HL-60 (cell line): ENCODE results near the gene GRIP2.

Experiments
- POLR2AphosphoS5 ChIP-seq: IDR thresholded peaks from 2 replicates; pipeline ENCODE4 v1.6.1; 2012; ENCODE audit warnings: low read depth
- TF ChIP-seq, protein P1 (sequence below): IDR thresholded peaks from one replicate; pipeline ENCODE4 v1.5.1; 2011; ENCODE audit warnings: low read length, control low read depth, inconsistent platforms; ENCODE audit not compliant: insufficient read depth

DNA sequence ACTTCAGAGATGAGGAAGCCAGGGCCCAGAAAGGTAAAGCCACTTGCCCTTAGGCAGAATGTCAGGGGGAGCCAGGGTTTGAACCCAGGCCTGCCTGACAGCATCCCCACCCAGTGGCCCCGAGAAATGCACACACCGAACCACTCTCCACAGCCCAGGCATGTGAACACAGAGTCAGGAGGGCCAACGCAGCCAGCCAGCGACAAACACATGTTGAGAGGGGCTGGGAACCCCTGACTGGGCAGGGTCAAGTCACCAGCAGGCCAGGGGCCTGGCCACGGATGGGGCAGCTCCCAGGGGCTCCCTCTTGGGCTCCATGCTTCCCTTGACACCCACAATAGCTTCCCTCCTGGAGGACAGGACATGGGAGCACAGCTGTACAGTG is 5.1 kb upstream of the GRIP2 start:
- TF ChIP-seq, protein P1, sequence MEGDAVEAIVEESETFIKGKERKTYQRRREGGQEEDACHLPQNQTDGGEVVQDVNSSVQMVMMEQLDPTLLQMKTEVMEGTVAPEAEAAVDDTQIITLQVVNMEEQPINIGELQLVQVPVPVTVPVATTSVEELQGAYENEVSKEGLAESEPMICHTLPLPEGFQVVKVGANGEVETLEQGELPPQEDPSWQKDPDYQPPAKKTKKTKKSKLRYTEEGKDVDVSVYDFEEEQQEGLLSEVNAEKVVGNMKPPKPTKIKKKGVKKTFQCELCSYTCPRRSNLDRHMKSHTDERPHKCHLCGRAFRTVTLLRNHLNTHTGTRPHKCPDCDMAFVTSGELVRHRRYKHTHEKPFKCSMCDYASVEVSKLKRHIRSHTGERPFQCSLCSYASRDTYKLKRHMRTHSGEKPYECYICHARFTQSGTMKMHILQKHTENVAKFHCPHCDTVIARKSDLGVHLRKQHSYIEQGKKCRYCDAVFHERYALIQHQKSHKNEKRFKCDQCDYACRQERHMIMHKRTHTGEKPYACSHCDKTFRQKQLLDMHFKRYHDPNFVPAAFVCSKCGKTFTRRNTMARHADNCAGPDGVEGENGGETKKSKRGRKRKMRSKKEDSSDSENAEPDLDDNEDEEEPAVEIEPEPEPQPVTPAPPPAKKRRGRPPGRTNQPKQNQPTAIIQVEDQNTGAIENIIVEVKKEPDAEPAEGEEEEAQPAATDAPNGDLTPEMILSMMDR: no peak
- no peak for TF ChIP-seq POLR2AphosphoS5
